CD4-positive, alpha-beta memory T cell (primary cell): ENCODE results near the gene GBA2. TPM values are rescaled to one million over a fixed set of nuclear protein-coding genes. Genes with fewer than 3 reads are reported as not detected.

Experiments
- CTCF ChIA-PET: fragments of 350-600 bp; sonication (Branson Sonifier 250); formaldehyde crosslinking; loops from one replicate; lab custom pipeline; 2021; ENCODE audit warnings: inconsistent platforms; ENCODE audit not compliant: partially characterized antibody; lab: Charles Lee
- POLR2A ChIA-PET: fragments of 350-600 bp; sonication (Branson Sonifier 250); formaldehyde crosslinking; loops from one replicate; lab custom pipeline; 2021; ENCODE audit not compliant: partially characterized antibody; lab: Charles Lee
- DNase-seq, 5 donors: peaks; one replicate each; pipeline versions ENCODE4 v3.0.0 to v3.0.0-alpha.2; 2020 to 2022; ENCODE audit warnings: mixed read lengths in 1 of 5
- H3K27ac ChIP-seq: one replicate; pipeline ENCODE4 v1.7.0; 2013; ENCODE audit warnings: low read depth, low read length
- H3K27me3 ChIP-seq: 2 replicates; pipeline ENCODE4 v1.7.0; 2013; ENCODE audit warnings: mild to moderate bottlenecking, low read length, moderate library complexity; ENCODE audit not compliant: insufficient read depth
- H3K36me3 ChIP-seq: 2 replicates; pipeline ENCODE4 v1.7.0; 2013; ENCODE audit warnings: mild to moderate bottlenecking, low read length, moderate library complexity; ENCODE audit not compliant: insufficient read depth
- H3K4me1 ChIP-seq: 2 replicates; pipeline ENCODE4 v1.7.0; 2013; ENCODE audit warnings: mild to moderate bottlenecking, low read length, moderate library complexity; ENCODE audit not compliant: insufficient read depth
- H3K4me3 ChIP-seq, 2 donors: one replicate each; pipeline ENCODE4 v1.7.0; 2013; ENCODE audit warnings: low read length in 2 of 2, mild to moderate bottlenecking in 1 of 2
- H3K9me3 ChIP-seq, 2 donors: one replicate each; pipeline ENCODE4 v1.7.0; 2013; ENCODE audit warnings: low read length in 2 of 2, control low read depth in 1 of 2; ENCODE audit not compliant: control insufficient read depth in 1 of 2
- H3K27ac Mint-ChIP-seq, 7 donors: one replicate each; pipeline ENCODE4 v1.8.0; 2020 to 2021; ENCODE audit warnings: mixed read lengths in 7 of 7, mild to moderate bottlenecking in 6 of 7, inconsistent platforms in 3 of 7, moderate library complexity in 3 of 7
- H3K27me3 Mint-ChIP-seq, 2 donors: one replicate each; pipeline ENCODE4 v1.8.0; 2020 to 2021; ENCODE audit warnings: mixed read lengths in 2 of 2
- H3K36me3 Mint-ChIP-seq, 2 donors: one replicate each; pipeline ENCODE4 v1.8.0; 2020 to 2021; ENCODE audit warnings: mixed read lengths in 2 of 2, inconsistent platforms in 1 of 2, mild to moderate bottlenecking in 1 of 2
- H3K4me1 Mint-ChIP-seq, 4 donors: one replicate each; pipeline ENCODE4 v1.8.0; 2020 to 2021; ENCODE audit warnings: mixed read lengths in 4 of 4, mild to moderate bottlenecking in 1 of 4
- H3K4me3 Mint-ChIP-seq, 8 donors: one replicate each; pipeline ENCODE4 v1.8.0; 2020 to 2021; ENCODE audit warnings: mixed read lengths in 8 of 8, mild to moderate bottlenecking in 7 of 8, moderate library complexity in 6 of 8, inconsistent platforms in 3 of 8
- H3K9me3 Mint-ChIP-seq, 8 donors: one replicate each; pipeline ENCODE4 v1.8.0; 2020 to 2021; ENCODE audit warnings: mixed read lengths in 8 of 8, mild to moderate bottlenecking in 5 of 8, inconsistent platforms in 3 of 8, moderate library complexity in 1 of 8
- intact Hi-C: fragments of 100-400 bp; cut with micrococcal nuclease; formaldehyde crosslinking; loops from one replicate; pipeline ENCODE4 v1.15.1; 2023
- polyA plus RNA-seq, 2 donors: library from polyadenylated mRNA; unstranded; fragments of 300-500 nt; fragmentation: Illumina TruSeq; gene quantifications; one replicate each; pipeline ENCODE4 v1.2.3, GENCODE V29; 2021
- total RNA-seq, 2 experiments: library from RNA; stranded (reverse); gene quantifications; one replicate each; pipeline ENCODE4 v1.2.3, GENCODE V29; 2021

GBA2 gene
- total and polyA plus RNA-seq, 4 experiments from 2014 or later: 16.3 to 66.3 (median 44.1) TPM

- Mint-ChIP-seq H3K4me1 (peaks cover 3 to 15% (median 10%) of the 10 kb centered on the region in 4 donors), H3K36me3 (peaks cover 47 to 59% of the 10 kb centered on the region in 2 donors), H3K4me3 (no peak overlapping the region), H3K9me3 (no peaks in the 10 kb centered on the region), H3K27me3 (no peaks in the 10 kb centered on the region), H3K27ac (peak overlapping the region in 2 of 7 donors; percentile 15 to 35)
- no peak for DNase-seq
- CTCF ChIA-PET: interaction anchor here (1.3 to 9.3 kb wide), 3 partner anchors 10 to 30 kb away, joined by 3 to 118 read pairs (median 8); no protein-coding TSS in a partner anchor
- no peak overlapping the region for H3K27ac ChIP-seq
- H3K4me1 ChIP-seq: peaks cover 39% of the 10 kb centered on the region
- no peak overlapping the region for H3K4me3 ChIP-seq
- POLR2A ChIA-PET: interaction anchor here (0.6 to 0.7 kb wide), 2 partner anchors 10 to 15 kb away, joined by 3 to 4 read pairs; no protein-coding TSS in a partner anchor
- intact Hi-C loops: no loop called here
- H3K27me3 ChIP-seq: no peaks in the 10 kb centered on the region
- no peaks in the 10 kb centered on the region for H3K9me3 ChIP-seq
- H3K36me3 ChIP-seq: peaks cover 70% of the 10 kb centered on the region
Measured at GRCh38 chr9:35725362-35725761, 23.7 kb downstream of the GBA2 start.

DNA sequence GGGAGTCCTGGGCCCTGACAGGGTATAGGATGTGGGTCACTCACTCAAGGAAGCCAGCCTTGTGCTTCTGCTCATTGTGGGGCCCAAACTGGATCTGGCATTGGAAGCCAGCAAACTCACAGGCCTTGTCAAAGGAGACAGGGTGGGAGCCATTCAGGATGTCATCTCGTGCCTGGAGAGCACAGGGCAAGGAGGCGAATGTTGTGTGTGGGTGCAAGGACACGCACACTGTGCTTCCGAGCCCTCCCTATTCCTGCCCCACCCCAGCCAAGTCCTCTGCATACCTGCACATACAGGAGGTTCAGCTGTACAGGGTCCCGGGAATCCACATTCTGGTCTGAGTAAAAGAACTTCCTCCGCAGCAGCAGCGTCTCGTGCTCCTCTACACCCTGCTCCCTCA, 25.1 kb downstream of the GBA2 start:
- ChIA-PET POLR2A (no interaction called here), CTCF (interaction anchor here (1.6 kb wide), 2 partner anchors 27 to 76 kb away, joined by 3 to 6 read pairs; no protein-coding TSS in a partner anchor)
- Mint-ChIP-seq H3K4me1 (peaks cover 3 to 15% (median 8%) of the 10 kb centered on the region in 4 donors), H3K27ac (peak overlapping the region in 3 of 7 donors; percentile 47 to 85 (median 71)), H3K36me3 (peaks cover 55 to 73% of the 10 kb centered on the region in 2 donors), H3K9me3 (no peaks in the 10 kb centered on the region), H3K27me3 (no peaks in the 10 kb centered on the region), H3K4me3 (no peak overlapping the region)
- Histone ChIP-seq H3K4me1 (peaks cover 24% of the 10 kb centered on the region), H3K36me3 (peaks cover 84% of the 10 kb centered on the region), H3K27ac (no peak overlapping the region), H3K9me3 (no peaks in the 10 kb centered on the region), H3K4me3 (no peak overlapping the region), H3K27me3 (no peaks in the 10 kb centered on the region)
- intact Hi-C loops: no loop called here
- DNase-seq: no peak

DNA sequence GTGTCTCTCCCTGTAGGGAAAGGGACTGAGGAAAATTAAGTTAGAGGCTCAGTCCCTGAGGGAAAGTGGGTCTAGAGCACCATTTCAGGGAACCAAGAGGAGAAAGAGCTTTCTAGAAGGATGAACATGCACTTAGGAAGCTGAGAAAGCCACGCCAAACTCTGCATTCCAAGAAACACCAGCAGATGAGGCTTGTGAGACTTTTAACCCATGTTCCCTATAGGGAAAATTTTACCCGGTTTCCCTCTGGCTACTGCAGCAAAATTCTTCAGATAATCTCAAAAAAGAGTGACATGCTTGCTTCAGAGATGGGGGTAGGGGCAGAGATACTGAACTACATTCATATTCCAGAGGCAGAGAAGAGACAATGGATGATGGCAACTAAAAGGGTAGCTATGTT, 25.6 kb downstream of the GBA2 start:
- H3K27me3 ChIP-seq: no peaks in the 10 kb centered on the region
- Mint-ChIP-seq H3K27ac (peak overlapping the region in 1 of 7 donors; percentile 85), H3K27me3 (no peaks in the 10 kb centered on the region), H3K9me3 (no peaks in the 10 kb centered on the region), H3K4me3 (no peak overlapping the region), H3K4me1 (peaks cover 3 to 15% (median 8%) of the 10 kb centered on the region in 4 donors), H3K36me3 (peaks cover 56 to 75% of the 10 kb centered on the region in 2 donors)
- intact Hi-C loops: no loop called here
- H3K36me3 ChIP-seq: peaks cover 89% of the 10 kb centered on the region
- CTCF ChIA-PET: interaction anchor here (0.8 to 1.6 kb wide), 3 partner anchors 27 to 76 kb away, joined by 3 to 6 read pairs (median 3); partner anchors contain the start of gene ARHGEF39
- peaks cover 20% of the 10 kb centered on the region for H3K4me1 ChIP-seq
- POLR2A ChIA-PET: interaction anchor here (1.1 kb wide), 1 partner anchor 9 kb away, joined by 3 read pairs; no protein-coding TSS in a partner anchor
- H3K4me3 ChIP-seq: no peak overlapping the region
- DNase-seq: no peak
- no peaks in the 10 kb centered on the region for H3K9me3 ChIP-seq
- no peak overlapping the region for H3K27ac ChIP-seq

DNA sequence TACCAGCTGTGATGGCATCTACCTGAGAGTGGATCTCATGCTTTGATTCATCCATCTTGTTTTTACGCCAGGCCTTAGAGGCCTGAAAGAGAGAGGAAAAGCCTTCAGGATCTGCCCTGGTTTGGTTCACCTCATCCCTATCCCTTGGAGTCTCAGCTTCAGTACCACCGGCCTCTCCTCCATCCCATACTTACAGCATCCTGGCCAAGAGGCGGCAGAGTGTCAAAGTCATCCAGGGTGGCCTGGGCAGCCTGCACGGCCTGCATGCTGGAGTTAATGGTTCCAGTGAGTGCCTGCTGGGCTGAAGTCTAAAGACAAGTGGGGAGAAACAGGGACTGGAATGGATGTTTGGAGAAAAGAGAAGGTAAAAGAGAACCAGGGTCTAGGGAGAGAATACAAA, 29.5 kb downstream of the GBA2 start:
- intact Hi-C loops: no loop called here
- Mint-ChIP-seq H3K4me1 (peaks cover 0 to 9% (median 2%) of the 10 kb centered on the region in 4 donors), H3K27ac (peak overlapping the region in 5 of 7 donors; percentile 44 to 76 (median 56)), H3K4me3 (no peak overlapping the region), H3K9me3 (no peaks in the 10 kb centered on the region), H3K27me3 (no peaks in the 10 kb centered on the region), H3K36me3 (peaks cover 80 to 93% of the 10 kb centered on the region in 2 donors)
- Histone ChIP-seq H3K27me3 (no peaks in the 10 kb centered on the region), H3K4me3 (no peak overlapping the region), H3K27ac (no peak overlapping the region), H3K9me3 (no peaks in the 10 kb centered on the region), H3K4me1 (no peaks in the 10 kb centered on the region), H3K36me3 (peaks cover 95% of the 10 kb centered on the region)
- DNase-seq: no peak
- POLR2A ChIA-PET: interaction anchor here (1.0 to 1.6 kb wide), 2 partner anchors 13 to 103 kb away, joined by 3 to 4 read pairs; partner anchors contain the start of gene CREB3
- CTCF ChIA-PET: interaction anchor here (1.0 to 8.4 kb wide), 3 partner anchors 23 to 37 kb away, joined by 3 to 76 read pairs (median 3); partner anchors contain the start of genes GBA2 and RGP1

DNA sequence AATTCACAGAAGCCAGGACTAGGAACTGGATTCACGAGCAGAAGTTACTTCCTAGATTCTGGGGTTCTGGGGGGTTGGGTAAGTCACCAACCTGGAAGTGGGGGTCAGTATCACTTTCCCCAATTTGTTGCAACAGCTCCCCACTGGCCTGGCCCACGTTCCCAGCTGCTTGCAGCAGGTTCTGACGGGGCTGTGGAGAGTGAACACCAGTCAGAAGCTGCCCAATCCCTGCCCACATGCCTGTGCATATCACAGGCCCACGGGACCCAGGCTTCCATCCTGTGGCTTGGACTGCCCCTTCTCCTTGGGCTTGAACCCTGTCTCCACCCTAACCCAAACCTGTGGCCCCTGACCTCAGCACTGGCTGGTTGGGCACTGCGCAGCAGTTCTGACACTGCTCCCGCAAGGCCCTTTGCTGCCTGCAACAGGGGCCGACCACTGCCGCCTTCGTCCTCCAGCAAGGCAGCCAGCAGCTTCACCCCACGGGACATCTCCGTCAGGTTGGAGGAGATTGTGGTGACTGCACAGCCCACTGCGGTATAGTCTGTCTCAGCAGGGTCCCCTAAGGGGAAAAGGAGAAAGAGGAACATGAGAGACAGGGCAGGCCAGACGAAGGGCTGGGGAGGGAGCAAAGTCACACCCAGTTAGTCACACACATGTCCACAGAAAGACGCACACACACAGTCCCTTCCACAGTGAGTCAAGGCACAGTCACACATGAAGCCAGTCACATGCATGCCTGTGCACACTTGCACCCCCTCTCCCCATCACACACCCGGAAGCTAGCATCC, 30.1 kb downstream of the GBA2 start:
- Mint-ChIP-seq H3K9me3 (no peaks in the 10 kb centered on the region), H3K4me1 (peaks cover 0 to 9% (median 2%) of the 10 kb centered on the region in 4 donors), H3K27ac (peak overlapping the region in 3 of 7 donors; percentile 44 to 76 (median 48)), H3K27me3 (no peaks in the 10 kb centered on the region), H3K36me3 (peaks cover 81 to 93% of the 10 kb centered on the region in 2 donors), H3K4me3 (no peak overlapping the region)
- POLR2A ChIA-PET: interaction anchor here (1.0 to 1.6 kb wide), 2 partner anchors 14 to 103 kb away, joined by 3 to 4 read pairs; partner anchors contain the start of gene CREB3
- no peak for DNase-seq
- Histone ChIP-seq H3K4me1 (no peaks in the 10 kb centered on the region), H3K9me3 (no peaks in the 10 kb centered on the region), H3K4me3 (no peak overlapping the region), H3K27ac (no peak overlapping the region), H3K27me3 (no peaks in the 10 kb centered on the region), H3K36me3 (peaks cover 95% of the 10 kb centered on the region)
- CTCF ChIA-PET: interaction anchor here (1.2 to 8.4 kb wide), 3 partner anchors 23 to 61 kb away, joined by 3 to 76 read pairs (median 4); partner anchors contain the start of genes CCDC107, GBA2, RGP1 and RMRP
- intact Hi-C loops: no loop called here

GRCh38 chr9:35717132-35717870, 31.7 kb downstream of the GBA2 start:
- peaks cover 0 to 9% (median 2%) of the 10 kb centered on the region in 4 donors for H3K4me1 Mint-ChIP-seq
- no peaks in the 10 kb centered on the region for H3K27me3 ChIP-seq
- H3K4me1 ChIP-seq: no peaks in the 10 kb centered on the region
- ChIA-PET CTCF (interaction anchor here (0.7 to 8.4 kb wide), 5 partner anchors 11 to 59 kb away, joined by 3 to 76 read pairs (median 4); partner anchors contain the start of genes CCDC107 and RMRP), POLR2A (interaction anchor here (0.8 to 1.3 kb wide), 2 partner anchors 11 to 15 kb away, joined by 3 to 6 read pairs; partner anchors contain the start of genes CREB3 and TLN1)
- intact Hi-C loops: no loop called here
- no peak overlapping the region for H3K4me3 Mint-ChIP-seq
- no peaks in the 10 kb centered on the region for H3K9me3 Mint-ChIP-seq
- H3K9me3 ChIP-seq: no peaks in the 10 kb centered on the region
- peaks cover 76 to 93% of the 10 kb centered on the region in 2 donors for H3K36me3 Mint-ChIP-seq
- no peak overlapping the region for H3K27ac ChIP-seq
- peaks cover 96% of the 10 kb centered on the region for H3K36me3 ChIP-seq
- no peaks in the 10 kb centered on the region for H3K27me3 Mint-ChIP-seq
- no peak overlapping the region for H3K4me3 ChIP-seq
- H3K27ac Mint-ChIP-seq: peak overlapping the region in 3 of 7 donors; percentile 1 to 57 (median 16)
- no peak for DNase-seq
